HG03097 (cell line): ENCODE data around the gene NEAT1.
"Not testable (repeated sequence)": the region's sequence is repeated elsewhere in the genome, so short reads cannot be mapped to it uniquely, and the experiment has no call there.

ENCODE experiments used
- ATAC-seq: cut with Tn5 transposase; IDR thresholded peaks from one replicate; pipeline ENCODE4 v1.9.1; 2021; ENCODE audit not compliant: unreplicated experiment, low FRiP score

The NEAT1 gene

GRCh38 chr11:65404638-65405339, 17.8 kb upstream of the NEAT1 start:
- no peak for ATAC-seq

GRCh38 chr11:65410936-65411680, 11.5 kb upstream of the NEAT1 start:
- ATAC-seq: no peak

GRCh38 chr11:65411681-65412070, 10.9 kb upstream of the NEAT1 start:
- ATAC-seq: no peak

- no peak for ATAC-seq
Observed at GRCh38 chr11:65412271-65413076, 10.1 kb upstream of the NEAT1 start.

GRCh38 chr11:65413077-65413664, 9.4 kb upstream of the NEAT1 start:
- ATAC-seq: not testable (repeated sequence)

- ATAC-seq: no peak
Observed at GRCh38 chr11:65414776-65415498, 7.7 kb upstream of the NEAT1 start.

- ATAC-seq: no peak
Observed at GRCh38 chr11:65415499-65416340, 6.9 kb upstream of the NEAT1 start.

- ATAC-seq: peak; percentile 31
Observed at GRCh38 chr11:65416341-65416824, 6.2 kb upstream of the NEAT1 start.

- no peak for ATAC-seq
Observed at GRCh38 chr11:65416841-65417701, 5.5 kb upstream of the NEAT1 start.

- no peak for ATAC-seq
Observed at GRCh38 chr11:65417702-65418430, 4.7 kb upstream of the NEAT1 start.

GRCh38 chr11:65418431-65418680, 4.2 kb upstream of the NEAT1 start:
- no peak for ATAC-seq

GRCh38 chr11:65418681-65419459, 3.7 kb upstream of the NEAT1 start:
- peak; percentile 40 for ATAC-seq

- no peak for ATAC-seq
Observed at GRCh38 chr11:65419460-65419771, 3.2 kb upstream of the NEAT1 start.

- no peak for ATAC-seq
Observed at GRCh38 chr11:65419772-65420481, 2.7 kb upstream of the NEAT1 start.

- ATAC-seq: no peak
Observed at GRCh38 chr11:65420506-65420905, 2.1 kb upstream of the NEAT1 start.

GRCh38 chr11:65420979-65421793, 1.4 kb upstream of the NEAT1 start:
- ATAC-seq: no peak
